Fibroblast of skin of left quadriceps (primary cell): ENCODE data around the gene COL9A1.
A peak's percentile ranks its signal among the peaks of the same experiment; 100 is the strongest.
"Not testable (repeated sequence)": the region's sequence is repeated elsewhere in the genome, so short reads cannot be mapped to it uniquely, and the experiment has no call there.

Experiments
- DNase-seq, 2 experiments: peaks; one replicate each; pipeline ENCODE4 v3.0.0-alpha.2; 2013; ENCODE audit warnings: low read depth in 2 of 2

Gene COL9A1

DNA sequence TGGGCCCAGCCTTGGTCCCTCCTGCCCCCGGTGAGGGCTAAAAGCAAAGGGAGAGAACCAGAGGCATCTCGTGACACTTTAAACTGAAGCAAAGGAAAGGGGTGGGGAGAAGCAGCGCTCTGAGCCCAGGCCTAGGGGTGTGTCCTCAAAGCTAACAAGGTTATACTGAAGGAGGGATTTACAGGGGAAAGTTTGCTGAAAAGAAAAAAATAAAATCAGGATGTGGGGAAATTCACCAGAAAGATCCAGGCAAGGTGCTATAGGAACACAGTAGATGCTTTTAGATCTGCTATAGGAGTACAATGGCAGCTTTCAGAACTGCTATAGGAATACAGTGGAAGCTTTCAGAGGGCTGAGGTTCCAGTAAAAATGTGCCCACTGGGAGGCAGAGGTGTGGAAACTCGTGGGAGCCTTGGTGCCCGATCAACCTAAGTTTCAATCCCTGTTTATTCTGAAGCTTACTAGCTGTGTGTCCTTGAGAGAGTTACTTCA lies at the start of gene COL9A1:
Gene COL9A1 (minus strand): TSS at position 51 of the 492 bp plus-strand sequence. CDS start 160 bp downstream, outside the sequence.
- no peak for DNase-seq

DNA sequence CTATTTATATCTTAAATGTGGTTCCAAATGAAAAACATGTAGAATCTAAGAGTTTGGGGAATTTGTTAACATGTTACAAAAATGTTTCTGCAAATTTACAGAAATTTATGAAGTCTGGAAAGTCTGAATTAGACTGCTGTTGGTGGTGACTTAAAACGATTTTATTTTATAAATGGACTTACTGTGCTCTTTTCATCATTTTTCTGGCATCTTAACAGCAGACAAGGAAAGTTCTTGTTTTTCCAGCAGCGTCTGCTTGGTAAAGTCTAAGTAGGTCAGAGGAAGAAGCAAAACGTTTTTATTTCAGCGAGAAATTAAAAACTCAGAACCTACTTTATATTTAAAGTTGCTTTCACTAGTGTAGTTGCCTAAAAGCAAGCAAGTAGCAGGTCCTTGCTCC lies 48.6 kb upstream of the COL9A1 start:
- DNase-seq: no peak

DNA sequence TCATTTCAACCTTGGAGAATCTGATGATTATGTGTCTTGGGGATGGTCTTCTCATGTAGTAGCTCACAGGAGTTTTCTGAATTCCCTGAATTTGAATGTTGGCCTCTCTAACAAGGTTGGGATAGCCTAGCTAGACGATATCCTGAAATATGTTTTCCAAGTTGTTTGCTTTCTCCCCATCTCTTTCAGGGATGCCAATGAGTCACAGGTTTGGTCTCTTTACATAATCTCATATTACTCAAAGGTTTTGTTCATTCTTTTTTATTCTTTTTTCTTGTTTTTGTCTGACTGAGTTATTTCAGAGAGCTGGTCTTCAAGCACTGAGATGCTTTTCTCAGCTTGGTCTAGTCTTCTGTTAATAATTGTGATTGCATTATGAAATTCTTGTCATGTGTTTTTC lies 42.7 kb upstream of the COL9A1 start:
- DNase-seq: no peak

DNA sequence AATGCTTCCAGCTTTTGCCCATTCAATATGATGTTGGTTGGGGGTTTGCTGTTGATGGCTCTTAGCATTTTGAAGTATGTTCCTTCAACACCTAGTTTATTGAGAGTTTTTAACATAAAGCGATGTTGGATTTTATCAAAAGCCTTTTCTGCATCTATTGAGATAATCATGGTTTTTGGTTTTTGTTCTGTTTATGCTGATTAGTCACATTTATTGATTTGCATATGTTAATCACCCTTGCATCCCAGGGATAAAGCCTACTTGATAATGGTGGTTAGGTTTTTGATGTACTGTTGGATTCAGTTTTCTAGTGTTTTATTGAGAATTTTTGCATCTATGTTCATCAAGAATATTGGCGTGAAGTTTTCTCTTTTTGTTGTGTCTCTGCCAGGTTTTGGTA lies 40.4 kb upstream of the COL9A1 start:
- no peak for DNase-seq

GRCh38 chr6:70339810-70340209 lies 36.9 kb upstream of the COL9A1 start:
- DNase-seq: not testable (repeated sequence)

DNA sequence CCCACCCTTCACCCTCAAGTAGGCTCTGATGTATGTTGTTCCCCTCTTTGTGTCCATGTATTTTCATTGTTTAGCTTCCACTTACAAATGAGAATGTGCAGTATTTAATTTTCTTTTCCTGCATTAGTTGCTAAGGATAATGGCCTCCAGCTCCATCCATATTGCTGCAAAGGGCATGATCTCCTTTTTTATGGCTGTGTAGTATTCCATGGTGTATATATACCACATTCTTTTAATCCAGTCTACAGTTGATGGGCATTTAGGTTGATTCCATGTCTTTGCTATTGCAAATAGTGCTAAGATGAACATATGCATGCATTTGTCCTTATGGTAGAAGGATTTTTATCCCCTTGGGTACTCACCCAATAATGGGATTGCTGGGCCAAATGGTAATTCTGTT lies 35.9 kb upstream of the COL9A1 start:
- no peak for DNase-seq

DNA sequence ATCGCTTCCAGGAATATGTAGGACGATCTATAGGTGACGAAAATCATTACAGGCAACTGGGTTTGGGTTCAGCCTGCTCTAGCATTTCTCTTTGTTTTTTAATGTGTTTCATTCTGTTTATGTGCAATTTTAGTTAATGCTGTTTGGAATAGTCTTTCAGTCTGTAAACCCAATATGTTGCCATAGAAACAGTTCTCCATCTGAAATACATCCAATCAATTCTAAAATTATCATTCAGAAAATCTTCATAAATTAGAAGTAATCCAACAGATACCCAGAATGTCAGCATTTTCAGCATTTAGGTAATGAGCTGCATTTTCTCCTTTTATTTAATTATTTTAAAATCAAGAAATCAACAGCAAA lies 34.8 kb upstream of the COL9A1 start:
- no peak for DNase-seq

DNA sequence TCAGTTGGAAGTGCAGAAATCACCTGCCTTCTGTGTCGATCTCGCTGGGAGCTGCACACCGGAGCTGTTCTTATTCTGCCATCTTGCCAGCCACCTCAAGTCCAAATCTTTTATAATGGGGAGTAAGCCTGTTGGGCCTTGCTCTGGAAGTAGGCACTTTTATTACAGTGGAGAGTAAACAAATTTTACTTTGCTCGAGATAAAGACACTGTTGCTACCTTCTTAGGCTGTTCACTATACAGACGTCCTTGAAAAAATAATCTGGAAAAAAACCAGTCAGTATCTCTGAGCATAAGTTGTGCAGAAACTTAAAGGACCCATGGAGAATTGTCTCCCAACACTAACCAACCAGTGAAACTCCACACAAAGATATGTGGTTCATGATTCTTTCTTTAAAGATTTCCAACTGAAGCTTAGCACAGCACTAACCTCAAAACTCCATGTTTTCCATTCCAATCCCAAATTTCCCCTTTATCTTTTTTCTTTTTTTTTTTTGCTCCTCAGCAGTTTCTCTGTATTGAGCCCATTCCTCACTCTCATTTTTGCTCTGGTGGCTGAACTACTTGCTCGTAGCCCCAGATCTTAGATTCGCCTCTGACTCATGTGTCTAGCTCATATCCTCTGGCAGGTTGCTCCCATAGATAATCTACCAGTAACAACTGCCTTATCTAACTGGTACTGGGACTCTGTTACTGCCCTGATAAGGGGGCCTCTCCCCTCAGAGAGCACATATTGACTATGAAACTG lies 34.3 kb upstream of the COL9A1 start:
- DNase-seq: no peak

GRCh38 chr6:70327036-70327435 lies 24.2 kb upstream of the COL9A1 start:
- no peak for DNase-seq

DNA sequence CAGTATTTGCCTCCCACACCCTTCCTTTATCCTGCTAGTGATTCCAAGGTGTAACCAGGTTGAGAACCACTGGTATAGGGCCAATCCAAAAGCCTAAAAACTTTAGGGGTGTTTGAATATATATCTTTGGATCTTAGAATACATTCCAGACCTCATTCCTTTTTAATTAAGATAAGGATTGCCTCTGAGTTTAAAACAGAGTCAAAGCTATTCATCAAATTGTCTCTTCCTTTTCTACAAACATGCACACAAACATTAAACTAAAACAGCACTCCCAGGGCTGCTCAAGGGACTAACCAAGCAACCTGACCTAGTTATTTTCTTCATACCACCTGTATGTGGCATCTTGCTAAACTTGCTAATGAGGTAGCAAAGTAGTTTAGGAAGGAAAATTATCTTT lies 22.1 kb upstream of the COL9A1 start:
- DNase-seq: no peak

DNA sequence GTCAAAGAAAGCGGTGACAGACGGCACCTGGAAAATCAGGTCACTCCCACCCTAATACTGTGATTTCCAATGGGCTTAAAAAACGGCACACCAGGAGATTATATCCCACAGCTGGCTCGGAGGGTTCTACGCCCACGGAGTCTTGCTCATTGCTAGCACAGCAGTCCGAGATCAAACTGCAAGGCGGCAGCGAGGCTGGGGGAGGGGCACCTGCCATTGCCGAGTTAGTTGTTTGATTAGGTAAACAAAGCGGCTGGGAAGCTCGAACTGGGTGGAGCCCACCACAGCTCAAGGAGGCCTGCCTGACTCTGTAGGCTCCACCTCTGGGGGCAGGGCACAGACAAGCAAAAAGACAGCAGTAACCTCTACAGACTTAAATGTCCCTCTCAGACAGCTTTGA lies 14.9 kb upstream of the COL9A1 start:
- not testable (repeated sequence) for DNase-seq

DNA sequence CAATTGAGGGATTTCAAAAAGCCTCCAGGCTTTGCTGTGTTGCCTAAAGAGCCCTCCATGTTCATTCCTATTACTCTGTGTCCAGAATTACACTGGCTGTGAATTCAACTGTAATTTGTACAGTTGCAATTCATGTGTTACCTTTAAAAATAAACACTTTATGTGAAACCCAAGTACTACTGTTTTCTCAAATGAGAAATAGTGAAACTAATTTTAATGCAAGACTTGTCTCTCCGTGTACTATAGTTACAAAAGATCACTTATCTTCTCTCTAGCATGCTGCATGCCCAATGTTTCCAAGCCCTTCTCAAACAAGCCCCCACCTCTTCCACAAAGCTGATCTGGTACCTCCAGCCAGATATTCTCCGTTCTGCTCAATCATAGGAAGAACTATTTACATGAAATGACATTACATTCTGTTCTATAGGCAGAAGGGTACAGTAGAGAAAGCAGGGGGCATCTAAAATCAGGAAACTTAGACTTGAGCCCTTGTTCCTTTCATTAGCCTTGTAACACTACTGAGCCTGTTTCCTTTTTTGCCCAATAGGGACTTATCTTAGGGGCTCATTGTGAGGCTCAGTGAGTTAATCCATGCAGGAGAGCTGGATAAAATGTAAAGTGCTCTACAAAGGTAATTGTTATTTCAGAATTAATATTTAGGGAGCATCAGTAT lies 12.3 kb upstream of the COL9A1 start:
- no peak for DNase-seq

- DNase-seq: no peak
These were observed 11.4 kb upstream of the COL9A1 start for GRCh38 chr6:70314296-70314695.

- DNase-seq: peak; percentile 63 to 65
These were observed 9.4 kb upstream of the COL9A1 start for GRCh38 chr6:70312165-70312745.

DNA sequence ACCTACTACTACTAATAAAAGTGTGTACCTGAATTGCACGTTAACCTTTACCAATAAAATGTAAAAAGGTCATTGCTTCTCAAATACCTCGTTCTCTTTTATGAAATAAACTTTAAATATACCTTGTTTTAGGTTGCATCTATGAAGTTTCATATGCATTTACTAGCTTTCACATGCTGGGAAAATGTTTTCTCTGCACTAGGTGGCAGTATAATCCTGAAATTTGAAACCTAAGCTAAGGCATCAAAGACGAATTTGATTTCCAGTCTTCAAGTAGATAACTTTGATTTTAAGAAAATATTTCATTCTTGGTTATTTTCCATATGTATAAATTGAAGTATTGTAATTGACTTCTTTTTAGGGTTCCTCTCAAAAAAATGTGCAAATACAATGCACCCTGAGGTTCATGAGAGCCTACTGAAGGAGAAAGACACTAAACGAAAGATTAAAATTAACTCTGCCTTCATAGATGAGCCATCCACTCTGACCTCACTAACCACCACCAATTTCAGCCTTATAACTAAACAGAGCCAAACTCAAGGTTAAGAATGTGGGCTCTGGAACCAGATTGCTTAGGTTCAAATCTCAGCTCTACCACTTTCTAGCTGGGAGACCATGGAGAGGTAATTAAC lies 7.3 kb upstream of the COL9A1 start:
- DNase-seq: peak; percentile 5 to 6

GRCh38 chr6:70309243-70309642 lies 6.4 kb upstream of the COL9A1 start:
- DNase-seq: no peak

GRCh38 chr6:70308142-70308541 lies 5.3 kb upstream of the COL9A1 start:
- not testable (repeated sequence) for DNase-seq

DNA sequence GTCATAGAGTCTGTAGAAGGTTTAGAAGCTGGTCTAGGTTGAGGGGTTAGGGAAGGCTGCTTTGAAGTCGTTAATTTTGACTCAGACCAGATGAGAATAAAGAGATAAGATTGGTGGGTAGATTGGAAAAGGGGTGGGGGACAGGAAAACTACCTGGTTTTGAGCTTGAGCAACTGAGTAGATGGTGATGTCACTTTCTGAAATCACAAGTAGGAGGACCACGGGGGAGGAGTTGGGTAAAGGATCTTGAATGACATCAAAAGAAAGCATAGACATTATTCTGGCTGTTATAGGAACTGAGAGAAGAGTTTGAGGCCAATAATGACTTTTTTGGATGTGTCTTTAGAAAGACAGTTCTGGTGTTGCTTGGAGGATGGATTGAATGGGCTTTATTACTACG lies 4.1 kb upstream of the COL9A1 start:
- DNase-seq: no peak

- no peak for DNase-seq
These were observed 1.7 kb upstream of the COL9A1 start for GRCh38 chr6:70304616-70305015.

GRCh38 chr6:70299456-70299855 lies 3.4 kb downstream of the COL9A1 start:
- no peak for DNase-seq

DNA sequence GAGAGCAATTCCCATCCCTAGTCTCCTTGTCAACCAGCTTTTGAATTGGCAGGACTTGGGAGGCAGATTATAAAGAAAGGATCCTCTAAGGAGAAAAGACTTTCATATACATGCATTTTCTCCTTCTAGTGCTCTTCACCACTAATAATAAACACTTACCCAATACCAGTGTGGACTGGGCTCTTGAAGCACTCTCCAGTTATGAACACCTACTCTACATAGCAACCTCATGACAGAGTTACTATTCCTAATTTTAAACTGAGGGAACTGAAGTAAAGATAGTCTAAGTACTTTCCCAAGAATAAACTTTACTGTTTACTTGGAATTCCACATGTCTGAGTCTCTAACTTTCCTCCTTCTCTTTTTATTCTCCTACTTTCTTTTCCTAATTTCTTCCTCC lies 4.8 kb downstream of the COL9A1 start:
- no peak for DNase-seq

DNA sequence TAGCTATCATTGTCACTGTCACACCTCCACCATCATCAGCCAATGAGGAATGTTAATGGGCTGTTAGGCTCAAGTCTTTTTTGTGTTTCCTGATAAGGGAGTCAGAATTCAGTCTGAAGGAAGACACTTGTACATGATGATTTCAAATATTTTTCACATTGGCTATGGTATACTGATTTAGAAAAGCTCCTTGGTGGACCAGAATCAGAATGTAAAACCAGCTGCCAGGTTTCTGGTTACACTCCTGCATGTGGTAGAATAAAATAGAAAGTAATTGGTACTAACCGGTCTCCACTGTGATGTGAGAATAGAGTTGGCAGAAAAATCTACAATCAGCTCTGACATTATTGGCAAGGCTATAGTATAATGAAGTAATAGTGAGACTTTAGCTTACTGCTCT lies 10.7 kb downstream of the COL9A1 start:
- DNase-seq: no peak

GRCh38 chr6:70289299-70289698 lies 13.6 kb downstream of the COL9A1 start:
- no peak for DNase-seq
